Posterior vena cava (tissue), 2 donors: ENCODE results near the gene GBP4. TPM values are rescaled to one million over a fixed set of nuclear protein-coding genes. Genes with fewer than 3 reads are reported as not detected.

ENCODE experiments used
- total RNA-seq, 2 donors: library from RNA; stranded (reverse); fragmentation: NEBNext Ultra II Directional; extraction: Animal tissue kit (Norgen Biotek cat#: 25700); gene quantifications; one replicate each; pipeline ENCODE4 v1.2.1, GENCODE V29; 2021
- donor health status: DM: yes; HTN: yes; CAD: no.
- donor health status: DM: yes; HTN: yes; CAD: no.

The GBP4 gene
- total RNA-seq, 2 donors from 2014 or later = 5.5 to 9.5 TPM

Other genes starting within 250 kb of the GBP4 start
- 10 to 100 TPM; 20.4 to 21.2 TPM for gene KYAT3, start 206.3 kb downstream of the GBP4 start, total RNA-seq
- gene RBMXL1, start 206.3 kb downstream of the GBP4 start, total RNA-seq = 10 to 100 TPM; 15.6 to 16.1 TPM
- gene GBP3, start 176.1 kb downstream of the GBP4 start, total RNA-seq = 10 to 100 TPM; 15.3 to 28.4 TPM
- gene GBP1, start 133.7 kb downstream of the GBP4 start, total RNA-seq = 10 to 100 TPM; 26.8 to 36.0 TPM
- 10 to 100 TPM; 58.3 to 71.9 TPM for gene GBP2, start 72.8 kb downstream of the GBP4 start, total RNA-seq
- gene GBP7, start 22.9 kb downstream of the GBP4 start, total RNA-seq = not detected
- gene GBP5, start 73.9 kb upstream of the GBP4 start, total RNA-seq = 1 to 10 TPM; 1.6 to 3.9 TPM
- not detected for gene GBP6, start 165.1 kb upstream of the GBP4 start, total RNA-seq